GM12874 (cell line): ENCODE measurements around the gene VPS11.

ENCODE experiments used
- TF ChIP-seq, protein P1 (sequence below): IDR thresholded peaks from 2 replicates; pipeline ENCODE4 v1.5.1; 2011; ENCODE audit warnings: low read depth, mild to moderate bottlenecking, control low read depth, low read length, moderate library complexity; ENCODE audit not compliant: insufficient read depth

Gene VPS11

DNA sequence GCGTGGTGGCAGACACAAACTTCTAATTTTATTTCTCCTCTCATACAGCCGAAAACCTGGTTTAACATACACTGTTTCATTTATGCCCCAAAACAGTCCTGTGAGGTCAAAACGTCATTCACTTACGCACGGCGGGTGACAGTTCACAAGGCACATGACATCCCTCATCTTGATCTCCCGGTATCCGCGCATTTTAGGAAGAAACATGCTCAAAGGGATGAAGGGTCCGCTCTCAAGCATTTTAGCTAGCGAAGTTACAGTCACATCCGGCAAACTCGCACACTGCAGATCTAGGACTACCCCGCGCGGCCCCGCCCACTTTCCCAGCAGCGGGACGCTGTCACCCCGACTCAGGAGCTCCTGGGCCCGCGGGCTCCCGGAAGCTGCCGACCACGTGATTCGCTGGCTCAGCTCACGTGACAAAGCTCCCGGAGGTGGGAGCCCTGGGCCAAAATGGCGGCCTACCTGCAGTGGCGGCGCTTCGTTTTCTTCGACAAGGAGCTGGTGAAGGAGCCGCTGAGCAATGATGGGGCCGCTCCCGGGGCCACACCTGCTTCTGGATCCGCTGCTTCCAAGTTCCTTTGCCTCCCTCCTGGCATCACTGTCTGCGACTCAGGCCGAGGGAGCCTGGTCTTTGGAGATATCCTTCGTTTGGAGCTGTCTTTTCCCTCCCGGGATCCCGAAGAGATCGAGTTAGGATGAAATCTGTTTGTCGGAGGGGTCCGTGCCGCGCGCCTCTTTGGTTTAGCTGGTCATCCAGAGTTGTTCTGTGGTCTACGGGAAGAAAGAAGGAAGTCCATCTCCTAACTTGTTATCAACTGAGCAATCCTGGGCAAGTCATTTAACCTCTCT is at the start of gene VPS11:
Gene VPS11, plus strand, starts transcription at position 448 of the 852 bp plus-strand sequence. Its CDS starts 6 bp downstream, at position 454.
- TF ChIP-seq, protein P1, sequence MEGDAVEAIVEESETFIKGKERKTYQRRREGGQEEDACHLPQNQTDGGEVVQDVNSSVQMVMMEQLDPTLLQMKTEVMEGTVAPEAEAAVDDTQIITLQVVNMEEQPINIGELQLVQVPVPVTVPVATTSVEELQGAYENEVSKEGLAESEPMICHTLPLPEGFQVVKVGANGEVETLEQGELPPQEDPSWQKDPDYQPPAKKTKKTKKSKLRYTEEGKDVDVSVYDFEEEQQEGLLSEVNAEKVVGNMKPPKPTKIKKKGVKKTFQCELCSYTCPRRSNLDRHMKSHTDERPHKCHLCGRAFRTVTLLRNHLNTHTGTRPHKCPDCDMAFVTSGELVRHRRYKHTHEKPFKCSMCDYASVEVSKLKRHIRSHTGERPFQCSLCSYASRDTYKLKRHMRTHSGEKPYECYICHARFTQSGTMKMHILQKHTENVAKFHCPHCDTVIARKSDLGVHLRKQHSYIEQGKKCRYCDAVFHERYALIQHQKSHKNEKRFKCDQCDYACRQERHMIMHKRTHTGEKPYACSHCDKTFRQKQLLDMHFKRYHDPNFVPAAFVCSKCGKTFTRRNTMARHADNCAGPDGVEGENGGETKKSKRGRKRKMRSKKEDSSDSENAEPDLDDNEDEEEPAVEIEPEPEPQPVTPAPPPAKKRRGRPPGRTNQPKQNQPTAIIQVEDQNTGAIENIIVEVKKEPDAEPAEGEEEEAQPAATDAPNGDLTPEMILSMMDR: no peak

DNA sequence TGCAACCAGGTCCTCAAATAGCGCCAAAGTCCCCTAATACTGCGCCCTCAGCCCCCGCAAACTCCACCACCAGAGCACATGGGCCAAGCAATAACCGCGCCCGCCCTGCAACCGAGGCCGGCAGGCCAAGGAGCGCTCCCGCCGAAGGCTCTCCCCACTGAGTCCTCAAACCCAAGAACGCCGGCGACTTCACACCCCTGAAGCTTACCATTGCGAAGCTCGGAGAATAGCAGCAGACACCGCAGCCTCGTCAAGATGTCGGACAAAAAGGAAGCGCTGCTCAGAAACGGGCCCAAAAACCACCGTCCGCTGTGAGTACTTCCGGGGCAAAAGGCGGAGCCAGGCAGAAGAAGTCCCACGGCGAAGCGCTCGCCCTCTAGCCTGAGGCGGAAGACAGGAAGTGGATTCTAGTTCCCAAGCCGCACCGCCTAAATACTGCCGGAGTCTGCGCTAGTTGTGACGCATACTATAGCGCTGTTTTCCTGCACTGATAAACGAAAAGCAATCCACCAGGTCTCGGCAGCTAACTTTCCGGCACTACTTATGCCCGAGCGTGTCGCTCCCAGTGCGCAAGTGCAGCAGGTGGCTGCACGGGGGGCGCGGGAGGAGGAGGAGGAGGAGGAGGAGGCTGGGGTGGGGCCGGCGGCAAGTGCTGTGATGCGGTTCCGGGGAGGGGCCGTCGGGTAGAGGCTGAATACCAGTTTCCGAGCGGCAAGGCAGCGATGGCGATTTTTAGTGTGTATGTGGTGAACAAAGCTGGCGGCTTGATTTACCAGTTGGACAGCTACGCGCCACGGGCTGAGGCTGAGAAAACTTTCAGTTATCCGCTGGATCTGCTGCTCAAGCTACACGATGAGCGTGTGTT is 49.3 kb upstream of the VPS11 start, which contains the start of the genes RPS25 and TRAPPC4:
Gene RPS25, minus strand, starts transcription at position 270 of the 865 bp plus-strand sequence. Its CDS starts 59 bp downstream, at position 211.
Gene TRAPPC4, plus strand, starts transcription at position 693 of the 865 bp plus-strand sequence. Its CDS starts 30 bp downstream, at position 723.
- TF ChIP-seq, protein P1: no peak

DNA sequence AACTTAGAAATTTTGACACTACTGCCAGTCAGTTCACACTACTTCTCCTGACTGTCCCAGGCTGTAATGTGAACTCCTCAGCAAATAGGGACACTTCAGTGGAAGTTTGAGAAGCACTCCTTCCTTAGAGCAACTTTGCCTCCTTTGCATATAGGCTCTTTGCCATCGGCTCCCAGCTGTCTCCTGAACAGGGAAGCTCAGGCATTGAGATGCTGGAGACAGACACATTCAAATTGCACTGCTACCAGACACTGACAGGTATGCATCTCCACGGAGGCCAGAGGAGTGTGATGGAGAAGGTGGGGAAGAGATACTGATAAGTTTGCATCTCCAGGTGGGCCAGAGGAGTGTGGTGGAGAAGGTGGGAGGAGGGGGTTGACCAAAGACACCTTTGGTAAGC is 47.6 kb upstream of the VPS11 start:
- TF ChIP-seq, protein P1: no peak

DNA sequence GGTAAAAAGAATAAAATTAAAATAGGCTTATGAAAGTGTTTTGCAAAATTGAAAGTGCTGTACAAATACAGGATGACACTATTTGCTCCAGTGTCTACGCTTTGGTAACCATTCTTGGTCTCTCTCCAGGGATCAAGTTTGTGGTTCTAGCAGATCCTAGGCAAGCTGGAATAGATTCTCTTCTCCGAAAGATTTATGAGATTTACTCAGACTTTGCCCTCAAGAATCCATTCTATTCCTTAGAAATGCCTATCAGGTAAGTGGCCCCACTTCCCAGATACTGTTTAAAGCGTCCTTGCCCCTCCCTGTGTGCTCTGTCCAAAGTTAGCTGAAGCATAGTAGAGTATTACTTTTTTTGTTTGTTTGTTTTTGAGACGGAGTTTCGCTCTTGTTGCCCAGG is 46.0 kb upstream of the VPS11 start:
- TF ChIP-seq, protein P1: no peak

DNA sequence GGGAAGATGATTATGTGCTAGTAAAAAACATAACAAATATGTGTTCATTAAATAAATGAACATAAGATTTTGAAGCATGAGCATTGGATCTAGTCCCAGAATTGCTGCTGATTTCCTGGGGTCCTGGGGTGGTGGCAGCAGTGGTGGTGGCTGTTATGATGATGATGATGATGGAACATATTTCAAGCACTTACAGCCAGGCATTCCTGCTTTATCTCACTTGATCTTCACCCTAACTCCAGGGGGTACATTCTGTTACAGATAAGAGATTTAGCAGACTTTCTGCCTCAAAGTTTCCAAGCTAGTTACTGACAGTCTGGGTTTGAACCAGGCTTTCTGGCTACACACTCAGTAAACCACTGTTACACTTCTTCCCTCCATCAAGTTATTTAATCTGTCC is 43.9 kb upstream of the VPS11 start:
- TF ChIP-seq, protein P1: no peak

DNA sequence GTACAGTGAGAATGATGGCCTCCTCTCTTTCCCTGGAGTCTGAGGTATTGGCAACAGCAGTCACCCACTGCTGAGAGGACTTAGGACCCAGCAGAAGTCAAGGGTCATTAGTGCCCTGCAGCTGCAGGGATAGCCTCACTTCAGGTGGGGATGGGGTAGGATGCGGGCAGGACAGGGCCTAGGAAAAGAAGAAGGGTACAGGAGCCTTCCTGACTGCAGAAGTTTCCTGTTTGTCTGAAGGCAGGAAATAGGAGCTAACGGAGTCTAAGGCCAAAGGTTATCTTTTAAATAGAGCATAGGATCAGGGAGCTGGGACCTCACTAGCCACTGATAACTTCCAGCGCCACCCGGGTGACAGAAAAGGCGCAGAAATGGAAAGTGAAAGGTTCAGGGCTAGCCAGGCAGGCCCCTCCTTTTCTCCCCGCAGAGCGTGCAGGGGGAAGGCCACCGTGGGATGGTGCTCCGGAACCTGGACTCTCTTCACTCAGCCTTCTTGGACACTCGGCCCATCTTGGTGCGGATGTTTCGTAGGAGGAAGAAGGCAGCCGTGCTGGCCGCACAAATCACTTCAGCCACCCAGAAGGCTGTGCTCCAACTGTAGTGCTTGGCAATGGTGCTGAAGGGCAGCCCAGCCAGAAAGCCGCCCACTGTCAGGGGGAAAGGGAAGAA is 43.1 kb upstream of the VPS11 start:
- TF ChIP-seq, protein P1: no peak
